ENCODE data around the gene CDK8.

CDK8 gene

DNA sequence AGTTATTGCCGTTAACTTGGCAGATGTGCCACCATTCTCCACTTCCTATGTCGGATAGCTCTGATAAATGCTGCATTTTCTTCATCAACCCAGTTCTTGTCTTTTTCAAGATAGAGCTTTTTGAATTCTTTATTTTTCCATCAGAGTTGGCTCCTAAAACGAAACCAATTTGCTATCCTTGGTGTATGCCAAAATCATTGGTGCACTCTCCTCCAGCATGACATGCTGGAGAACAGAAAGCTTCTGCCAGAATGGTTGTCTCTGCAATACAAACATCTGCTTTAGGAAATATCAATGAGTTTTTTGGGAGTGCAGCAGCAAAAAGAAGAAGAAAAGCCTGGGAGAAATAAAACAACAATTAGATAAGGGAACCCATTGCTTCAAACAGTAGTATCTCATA, 124.2 kb downstream of the CDK8 start (continued):
- no peak for TF ChIP-seq CREB5 (CRISPR knock-in tag; IDR thresholded peaks at IDR 0.05; ENCODE audit: low read depth)

DNA sequence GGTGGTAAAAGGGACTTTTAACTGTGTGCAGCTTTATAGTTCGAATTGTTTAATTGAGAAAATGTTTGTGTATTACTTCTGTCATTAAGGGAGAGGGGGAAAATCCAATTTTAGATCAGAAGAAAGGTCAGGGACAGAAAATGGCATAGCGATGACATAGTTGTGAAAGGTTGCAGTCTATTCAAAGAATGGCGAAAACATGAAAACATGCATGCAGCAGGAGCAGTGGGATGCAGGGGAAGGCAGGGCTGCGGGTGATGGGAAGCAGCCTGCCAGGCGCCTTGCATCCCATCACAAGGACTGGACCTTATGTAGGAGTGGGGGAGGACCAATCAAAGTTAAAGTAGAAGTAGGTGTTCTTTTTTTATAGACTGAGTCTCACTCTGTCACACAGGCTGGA, 125.9 kb downstream of the CDK8 start:
- TF ChIP-seq ARNTL (CRISPR knock-in tag; IDR thresholded peaks at IDR 0.05; ENCODE audit: borderline replicate concordance, low read depth) = no peak
- no peak for TF ChIP-seq BACH2 (CRISPR knock-in tag; IDR thresholded peaks at IDR 0.05; ENCODE audit: borderline replicate concordance)
- TF ChIP-seq, protein P1, sequence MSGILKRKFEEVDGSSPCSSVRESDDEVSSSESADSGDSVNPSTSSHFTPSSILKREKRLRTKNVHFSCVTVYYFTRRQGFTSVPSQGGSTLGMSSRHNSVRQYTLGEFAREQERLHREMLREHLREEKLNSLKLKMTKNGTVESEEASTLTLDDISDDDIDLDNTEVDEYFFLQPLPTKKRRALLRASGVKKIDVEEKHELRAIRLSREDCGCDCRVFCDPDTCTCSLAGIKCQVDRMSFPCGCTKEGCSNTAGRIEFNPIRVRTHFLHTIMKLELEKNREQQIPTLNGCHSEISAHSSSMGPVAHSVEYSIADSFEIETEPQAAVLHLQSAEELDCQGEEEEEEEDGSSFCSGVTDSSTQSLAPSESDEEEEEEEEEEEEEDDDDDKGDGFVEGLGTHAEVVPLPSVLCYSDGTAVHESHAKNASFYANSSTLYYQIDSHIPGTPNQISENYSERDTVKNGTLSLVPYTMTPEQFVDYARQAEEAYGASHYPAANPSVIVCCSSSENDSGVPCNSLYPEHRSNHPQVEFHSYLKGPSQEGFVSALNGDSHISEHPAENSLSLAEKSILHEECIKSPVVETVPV (CRISPR knock-in tag; IDR thresholded peaks at IDR 0.05) = no peak
- TF ChIP-seq ESRRG (CRISPR knock-in tag; IDR thresholded peaks at IDR 0.05) = no peak
- no peak for TF ChIP-seq ZC3H10 (CRISPR knock-in tag; IDR thresholded peaks at IDR 0.05)
- TF ChIP-seq PATZ1 (CRISPR knock-in tag; IDR thresholded peaks at IDR 0.05; ENCODE audit: borderline replicate concordance) = no peak
- no peak for TF ChIP-seq ZFP3 (CRISPR knock-in tag; IDR thresholded peaks at IDR 0.05)
- no peak for TF ChIP-seq TOX (CRISPR knock-in tag; IDR thresholded peaks at IDR 0.05; ENCODE audit: borderline replicate concordance)
- no peak for TF ChIP-seq RARB (CRISPR knock-in tag; IDR thresholded peaks at IDR 0.05)
- TF ChIP-seq ISL1 (CRISPR knock-in tag; IDR thresholded peaks at IDR 0.05) = no peak
- TF ChIP-seq ZNF8 (CRISPR knock-in tag; IDR thresholded peaks at IDR 0.05) = no peak
- no peak for TF ChIP-seq OSR1 (CRISPR knock-in tag; IDR thresholded peaks at IDR 0.05)
- TF ChIP-seq GLIS3 (CRISPR knock-in tag; IDR thresholded peaks at IDR 0.05) = no peak
- no peak for TF ChIP-seq ZFP30 (CRISPR knock-in tag; IDR thresholded peaks at IDR 0.05)
- TF ChIP-seq, protein P2, sequence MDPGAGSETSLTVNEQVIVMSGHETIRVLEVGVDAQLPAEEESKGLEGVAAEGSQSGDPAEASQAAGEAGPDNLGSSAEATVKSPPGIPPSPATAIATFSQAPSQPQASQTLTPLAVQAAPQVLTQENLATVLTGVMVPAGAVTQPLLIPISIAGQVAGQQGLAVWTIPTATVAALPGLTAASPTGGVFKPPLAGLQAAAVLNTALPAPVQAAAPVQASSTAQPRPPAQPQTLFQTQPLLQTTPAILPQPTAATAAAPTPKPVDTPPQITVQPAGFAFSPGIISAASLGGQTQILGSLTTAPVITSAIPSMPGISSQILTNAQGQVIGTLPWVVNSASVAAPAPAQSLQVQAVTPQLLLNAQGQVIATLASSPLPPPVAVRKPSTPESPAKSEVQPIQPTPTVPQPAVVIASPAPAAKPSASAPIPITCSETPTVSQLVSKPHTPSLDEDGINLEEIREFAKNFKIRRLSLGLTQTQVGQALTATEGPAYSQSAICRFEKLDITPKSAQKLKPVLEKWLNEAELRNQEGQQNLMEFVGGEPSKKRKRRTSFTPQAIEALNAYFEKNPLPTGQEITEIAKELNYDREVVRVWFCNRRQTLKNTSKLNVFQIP (CRISPR knock-in tag; IDR thresholded peaks at IDR 0.05; ENCODE audit: borderline replicate concordance, low read depth) = no peak
- TF ChIP-seq ZNF70 (CRISPR knock-in tag; IDR thresholded peaks at IDR 0.05) = no peak
- no peak for TF ChIP-seq PPARA (CRISPR knock-in tag; IDR thresholded peaks at IDR 0.05; ENCODE audit: borderline replicate concordance)
- TF ChIP-seq CREB5 (CRISPR knock-in tag; IDR thresholded peaks at IDR 0.05; ENCODE audit: low read depth) = no peak
- TF ChIP-seq ZNF565 (CRISPR knock-in tag; conservative IDR thresholded peaks at IDR 0.05; ENCODE audit: low read depth) = no peak
- no peak for ATAC-seq

GRCh38 chr13:26380930-26381329, 127.0 kb downstream of the CDK8 start:
- TF ChIP-seq PPARA (CRISPR knock-in tag; IDR thresholded peaks at IDR 0.05; ENCODE audit: borderline replicate concordance) = no peak
- TF ChIP-seq BACH2 (CRISPR knock-in tag; IDR thresholded peaks at IDR 0.05; ENCODE audit: borderline replicate concordance) = no peak
- TF ChIP-seq TCF4 (CRISPR knock-in tag; IDR thresholded peaks at IDR 0.05; ENCODE audit: borderline replicate concordance) = no peak
- no peak for TF ChIP-seq CSDC2 (CRISPR knock-in tag; IDR thresholded peaks at IDR 0.05)
- ATAC-seq = no peak

DNA sequence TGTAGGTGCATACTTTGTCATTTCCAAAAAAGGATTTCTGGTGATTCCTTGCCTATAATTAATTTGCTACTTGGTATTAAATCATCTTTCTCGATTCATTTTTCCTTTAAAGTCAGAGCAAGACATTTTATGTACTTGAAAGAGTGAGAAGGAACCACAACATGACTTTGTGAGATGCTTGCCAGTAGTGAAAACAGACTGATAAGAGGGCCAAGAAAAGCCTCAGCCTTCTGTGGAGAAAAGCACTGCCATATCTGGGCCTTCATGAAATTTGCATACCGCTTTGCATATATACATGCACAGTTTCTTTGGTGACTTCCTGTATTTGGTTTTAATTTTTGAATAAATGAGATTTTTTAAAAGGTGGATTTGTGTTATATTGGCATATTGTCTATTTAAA, 128.4 kb downstream of the CDK8 start:
- no peak for TF ChIP-seq CREB5 (CRISPR knock-in tag; IDR thresholded peaks at IDR 0.05; ENCODE audit: low read depth)
- TF ChIP-seq TSHZ2 (CRISPR knock-in tag; IDR thresholded peaks at IDR 0.05) = no peak
- no peak for TF ChIP-seq OSR1 (CRISPR knock-in tag; IDR thresholded peaks at IDR 0.05)
- no peak for TF ChIP-seq RARB (CRISPR knock-in tag; IDR thresholded peaks at IDR 0.05)
- TF ChIP-seq ZFP3 (CRISPR knock-in tag; IDR thresholded peaks at IDR 0.05) = no peak
- TF ChIP-seq BACH2 (CRISPR knock-in tag; IDR thresholded peaks at IDR 0.05; ENCODE audit: borderline replicate concordance) = no peak
- TF ChIP-seq ISL1 (CRISPR knock-in tag; IDR thresholded peaks at IDR 0.05) = no peak
- TF ChIP-seq, protein P1 (CRISPR knock-in tag; IDR thresholded peaks at IDR 0.05) = no peak
- ATAC-seq = no peak

All from SK-N-SH treated with all-trans-retinoic acid at 6 μM for 48 hours (cell line).